ENCODE results near the gene PTGES.

- no peak for TF ChIP-seq POLR2A (IDR thresholded peaks at IDR 0.05; ENCODE audit: low read depth, low read length)
- TF ChIP-seq POLR2AphosphoS5 (IDR thresholded peaks at IDR 0.05; ENCODE audit: low read depth, low read length) = no peak
- TF ChIP-seq SPI1 (IDR thresholded peaks at IDR 0.05; ENCODE audit: low read depth, low read length) = no peak
- no peak for TF ChIP-seq TAF1 (IDR thresholded peaks at IDR 0.05; ENCODE audit: low read depth, low read length)
Observed at GRCh38 chr9:129726322-129727160, 26.3 kb downstream of the PTGES start.

Data from GM12891 (cell line).